Uterus (tissue), 2 donors: ENCODE results near the gene MICAL2.

ENCODE experiments used
- CTCF ChIP-seq, 4 experiments: fragments of 200-600 bp in 2 of 4; fragments of 450-650 bp in 2 of 4; sonication (generic) in 2 of 4; IDR thresholded peaks; one replicate each; pipeline ENCODE4 v1.5.1; 2016 to 2019; ENCODE audit warnings: antibody characterized with exemption in 4 of 4, mild to moderate bottlenecking in 2 of 4, moderate library complexity in 1 of 4
- POLR2A ChIP-seq, 2 donors: fragments of 450-650 bp; IDR thresholded peaks; one replicate each; pipeline ENCODE4 v1.6.1; 2016; ENCODE audit warnings: antibody characterized with exemption in 2 of 2, mild to moderate bottlenecking in 1 of 2, moderate library complexity in 1 of 2

- TF ChIP-seq CTCF (IDR thresholded peaks at IDR 0.05) = no peak
- TF ChIP-seq POLR2A (IDR thresholded peaks at IDR 0.05) = no peak
These were observed 124.7 kb downstream of the MICAL2 start for GRCh38 chr11:12235080-12235479.
